ENCODE measurements around the gene IL37. TPM values are rescaled to one million over a fixed set of nuclear protein-coding genes. Genes with fewer than 3 reads are reported as not detected.

Gene IL37
- under 1 TPM in 2 of 3 donors, not detected in 1; 0.67 to 0.82 TPM for total RNA-seq
- long read RNA-seq, donor 1, result 0 reads
- long read RNA-seq, donor 2, result 0 reads

GRCh38 chr2:112910865-112911264 lies at the start of gene IL37:
Gene IL37, plus strand, starts transcription at chr2:112911165. Its CDS starts 1,848 bp downstream, at chr2:112913013.
- Histone ChIP-seq H3K4me1 (ENCODE audit: low read depth) (no peaks in the 10 kb centered on the region), H3K36me3 (ENCODE audit: low read depth) (no peaks in the 10 kb centered on the region), H3K4me3 (no peak within 1 kb of the TSS), H3K9me3 (no peaks in the 10 kb centered on the region)
- ATAC-seq (no peak), DNase-seq (no peak)
- intact Hi-C loops (cut with DNase I, micrococcal nuclease), result no loop called here
- TF ChIP-seq CTCF (IDR thresholded peaks at IDR 0.05), result no peak

GRCh38 chr2:112864072-112864471 lies 46.9 kb upstream of the IL37 start:
- DNase-seq (no peak), ATAC-seq (no peak)
- H3K4me3 ChIP-seq, result no peak overlapping the region
- no peaks in the 10 kb centered on the region for H3K36me3 ChIP-seq (ENCODE audit: low read depth)
- peaks cover 7% of the 10 kb centered on the region for H3K4me1 ChIP-seq (ENCODE audit: low read depth)
- intact Hi-C loops (cut with DNase I, micrococcal nuclease), result no loop called here
- TF ChIP-seq CTCF (IDR thresholded peaks at IDR 0.05), result no peak
- H3K9me3 ChIP-seq, result peaks cover 10% of the 10 kb centered on the region

GRCh38 chr2:112866128-112866835 lies 44.7 kb upstream of the IL37 start:
- H3K9me3 ChIP-seq, result no peaks in the 10 kb centered on the region
- DNase-seq, result peak in 1 of 3 donors; percentile 69
- no peaks in the 10 kb centered on the region for H3K36me3 ChIP-seq (ENCODE audit: low read depth)
- ATAC-seq, result peak; percentile 69
- intact Hi-C loops (cut with DNase I, micrococcal nuclease), result no loop called here
- H3K4me3 ChIP-seq, result no peak overlapping the region
- TF ChIP-seq CTCF (IDR thresholded peaks at IDR 0.05), result no peak
- H3K4me1 ChIP-seq (ENCODE audit: low read depth), result peaks cover 25% of the 10 kb centered on the region

GRCh38 chr2:112867701-112868631 lies 43.0 kb upstream of the IL37 start:
- Histone ChIP-seq H3K36me3 (ENCODE audit: low read depth) (no peaks in the 10 kb centered on the region), H3K4me1 (ENCODE audit: low read depth) (peaks cover 28% of the 10 kb centered on the region), H3K9me3 (no peaks in the 10 kb centered on the region), H3K4me3 (no peak overlapping the region)
- peak; percentile 45 for ATAC-seq
- DNase-seq, result peak in 2 of 3 donors; percentile 45 to 58
- intact Hi-C loops (cut with DNase I, micrococcal nuclease), result no loop called here
- TF ChIP-seq CTCF (IDR thresholded peaks at IDR 0.05), result no peak

GRCh38 chr2:112869258-112869842 lies 41.6 kb upstream of the IL37 start:
- intact Hi-C loops (cut with DNase I, micrococcal nuclease), result no loop called here
- peak; percentile 11 for TF ChIP-seq CTCF (IDR thresholded peaks at IDR 0.05)
- no peak overlapping the region for H3K4me3 ChIP-seq
- H3K36me3 ChIP-seq (ENCODE audit: low read depth), result no peaks in the 10 kb centered on the region
- peaks cover 28% of the 10 kb centered on the region for H3K4me1 ChIP-seq (ENCODE audit: low read depth)
- ATAC-seq (peak; percentile 84), DNase-seq (peak; percentile 94 to 99 (median 95))
- H3K9me3 ChIP-seq, result no peaks in the 10 kb centered on the region
